ENCODE results near the gene FAM171A1. TPM values are rescaled to one million over a fixed set of nuclear protein-coding genes. Genes with fewer than 3 reads are reported as not detected.

The FAM171A1 gene
- polyA plus RNA-seq, 1 donor (not counting 4 experiments of a cell fraction or from before 2014, with no cell fraction given) = 8.8 TPM

- DNase-seq (ENCODE audit: low read depth, low spot score) (no peak), FAIRE-seq (no peak)
- Histone ChIP-seq H3K9ac (ENCODE audit: control insufficient read depth, extremely low read depth, insufficient read depth, low read length) (no peak overlapping the region), H3K9me3 (ENCODE audit: control insufficient read depth, low read depth, low read length) (no peaks in the 10 kb centered on the region), H2AFZ (ENCODE audit: control insufficient read depth, low read length) (no peak overlapping the region), H3K27ac (ENCODE audit: control insufficient read depth, insufficient read depth, low read length) (no peak overlapping the region), H3K4me1 (ENCODE audit: control insufficient read depth, extremely low read depth, insufficient read depth, low read length) (peaks cover 13% of the 10 kb centered on the region), H3K4me2 (ENCODE audit: control insufficient read depth, extremely low read depth, insufficient read depth, low read depth, low read length) (no peak overlapping the region), H3K4me3 (ENCODE audit: control insufficient read depth in 2 of 3, extremely low read depth in 1 of 3, insufficient read depth in 2 of 3, low read depth in 1 of 3, low read length in 3 of 3) (no peak overlapping the region), H3K9me1 (ENCODE audit: control insufficient read depth, extremely low read depth, insufficient read depth, low read length) (no peaks in the 10 kb centered on the region), H3K27me3 (ENCODE audit: control insufficient read depth, extremely low read depth, insufficient read depth, low read length) (no peaks in the 10 kb centered on the region), H3K79me2 (ENCODE audit: control insufficient read depth, insufficient read depth, low read length) (no peaks in the 10 kb centered on the region), H3K36me3 (ENCODE audit: control insufficient read depth in 2 of 2, extremely low read depth in 1 of 2, insufficient read depth in 2 of 2, low read length in 2 of 2) (no peaks in the 10 kb centered on the region), H4K20me1 (ENCODE audit: control insufficient read depth, extremely low read depth, insufficient read depth, low read length) (no peaks in the 10 kb centered on the region)
- no peak for TF ChIP-seq EZH2 (IDR thresholded peaks at IDR 0.05; ENCODE audit: low read length)
- TF ChIP-seq, protein P1, sequence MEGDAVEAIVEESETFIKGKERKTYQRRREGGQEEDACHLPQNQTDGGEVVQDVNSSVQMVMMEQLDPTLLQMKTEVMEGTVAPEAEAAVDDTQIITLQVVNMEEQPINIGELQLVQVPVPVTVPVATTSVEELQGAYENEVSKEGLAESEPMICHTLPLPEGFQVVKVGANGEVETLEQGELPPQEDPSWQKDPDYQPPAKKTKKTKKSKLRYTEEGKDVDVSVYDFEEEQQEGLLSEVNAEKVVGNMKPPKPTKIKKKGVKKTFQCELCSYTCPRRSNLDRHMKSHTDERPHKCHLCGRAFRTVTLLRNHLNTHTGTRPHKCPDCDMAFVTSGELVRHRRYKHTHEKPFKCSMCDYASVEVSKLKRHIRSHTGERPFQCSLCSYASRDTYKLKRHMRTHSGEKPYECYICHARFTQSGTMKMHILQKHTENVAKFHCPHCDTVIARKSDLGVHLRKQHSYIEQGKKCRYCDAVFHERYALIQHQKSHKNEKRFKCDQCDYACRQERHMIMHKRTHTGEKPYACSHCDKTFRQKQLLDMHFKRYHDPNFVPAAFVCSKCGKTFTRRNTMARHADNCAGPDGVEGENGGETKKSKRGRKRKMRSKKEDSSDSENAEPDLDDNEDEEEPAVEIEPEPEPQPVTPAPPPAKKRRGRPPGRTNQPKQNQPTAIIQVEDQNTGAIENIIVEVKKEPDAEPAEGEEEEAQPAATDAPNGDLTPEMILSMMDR (optimal IDR thresholded peaks at IDR 0.05 in 1 of 3, IDR thresholded peaks at IDR 0.05 in 1 of 3, conservative IDR thresholded peaks at IDR 0.05 in 1 of 3; ENCODE audit: extremely low read depth in 1 of 3, insufficient read depth in 2 of 3, low read length in 3 of 3) = no peak
- dilution Hi-C loops (cut with MboI; ENCODE audit: extremely low pct_ligation_motif_present, low sequenced_read_pairs) = no loop called here
These were observed 195.5 kb downstream of the FAM171A1 start for GRCh38 chr10:15175587-15175986.

- FAIRE-seq (peak; percentile 99), DNase-seq (ENCODE audit: low read depth, low spot score) (peak; percentile 69)
- dilution Hi-C loops (cut with MboI; ENCODE audit: extremely low pct_ligation_motif_present, low sequenced_read_pairs) = no loop called here
- H3K4me2 ChIP-seq (ENCODE audit: control insufficient read depth, extremely low read depth, insufficient read depth, low read depth, low read length) = peak overlapping the region; percentile 14
- no peak overlapping the region for H3K4me3 ChIP-seq (ENCODE audit: control insufficient read depth in 2 of 3, extremely low read depth in 1 of 3, insufficient read depth in 2 of 3, low read depth in 1 of 3, low read length in 3 of 3)
- no peak overlapping the region for H2AFZ ChIP-seq (ENCODE audit: control insufficient read depth, low read length)
- H3K9me1 ChIP-seq (ENCODE audit: control insufficient read depth, extremely low read depth, insufficient read depth, low read length) = no peaks in the 10 kb centered on the region
- no peaks in the 10 kb centered on the region for H4K20me1 ChIP-seq (ENCODE audit: control insufficient read depth, extremely low read depth, insufficient read depth, low read length)
- TF ChIP-seq, protein P1 (optimal IDR thresholded peaks at IDR 0.05 in 1 of 3, IDR thresholded peaks at IDR 0.05 in 1 of 3, conservative IDR thresholded peaks at IDR 0.05 in 1 of 3; ENCODE audit: extremely low read depth in 1 of 3, insufficient read depth in 2 of 3, low read length in 3 of 3) = peak in 1 of 3 experiments; percentile 5
- TF ChIP-seq EZH2 (IDR thresholded peaks at IDR 0.05; ENCODE audit: low read length) = no peak
- H3K4me1 ChIP-seq (ENCODE audit: control insufficient read depth, extremely low read depth, insufficient read depth, low read length) = peaks cover 19% of the 10 kb centered on the region
- no peak overlapping the region for H3K9ac ChIP-seq (ENCODE audit: control insufficient read depth, extremely low read depth, insufficient read depth, low read length)
- H3K27me3 ChIP-seq (ENCODE audit: control insufficient read depth, extremely low read depth, insufficient read depth, low read length) = no peaks in the 10 kb centered on the region
- H3K79me2 ChIP-seq (ENCODE audit: control insufficient read depth, insufficient read depth, low read length) = peaks cover 9% of the 10 kb centered on the region
- H3K36me3 ChIP-seq (ENCODE audit: control insufficient read depth in 2 of 2, extremely low read depth in 1 of 2, insufficient read depth in 2 of 2, low read length in 2 of 2) = no peaks in the 10 kb centered on the region
- H3K27ac ChIP-seq (ENCODE audit: control insufficient read depth, insufficient read depth, low read length) = no peak overlapping the region
- H3K9me3 ChIP-seq (ENCODE audit: control insufficient read depth, low read depth, low read length) = no peaks in the 10 kb centered on the region
These were observed 198.7 kb downstream of the FAM171A1 start for GRCh38 chr10:15172306-15172840.
